HepG2 (cell line): ENCODE data around the gene RGP1. TPM values are rescaled to one million over a fixed set of nuclear protein-coding genes. Genes with fewer than 3 reads are reported as not detected.

Source experiments
- AGO1 ChIP-seq: fragments of 200-400 bp; formaldehyde crosslinking; IDR thresholded peaks from 2 replicates; pipeline ENCODE4 v1.6.1; 2017; ENCODE audit warnings: mild to moderate bottlenecking, low read depth, low read length, moderate library complexity; ENCODE audit not compliant: poor library complexity, severe bottlenecking
- ATRX ChIP-seq: sonication (generic); formaldehyde crosslinking; IDR thresholded peaks from 2 replicates; pipeline ENCODE4 v1.4.0; 2020; ENCODE audit warnings: missing genetic modification reagents, borderline replicate concordance
- GFI1 ChIP-seq: sonication (generic); formaldehyde crosslinking; IDR thresholded peaks from 2 replicates; pipeline ENCODE4 v1.5.0; 2020; ENCODE audit warnings: missing genetic modification reagents, mild to moderate bottlenecking, borderline replicate concordance
- KDM6A ChIP-seq: IDR thresholded peaks from 2 replicates; pipeline ENCODE4 v1.6.1; 2016; ENCODE audit warnings: low read depth
- NFYB ChIP-seq: sonication (generic); formaldehyde crosslinking; IDR thresholded peaks from 2 replicates; pipeline ENCODE4 v1.4.0; 2020; ENCODE audit warnings: missing genetic modification reagents
- RELA ChIP-seq: sonication (generic); formaldehyde crosslinking; IDR thresholded peaks from 2 replicates; pipeline ENCODE4 v1.4.0; 2020; ENCODE audit warnings: missing genetic modification reagents
- SRSF4 ChIP-seq: fragments of 200-400 bp; formaldehyde crosslinking; IDR thresholded peaks from one replicate; pipeline ENCODE4 v1.6.1; 2018; ENCODE audit warnings: mild to moderate bottlenecking, low read depth, low read length, moderate library complexity; ENCODE audit not compliant: poor library complexity, severe bottlenecking
- ZFP41 ChIP-seq: sonication (generic); formaldehyde crosslinking; IDR thresholded peaks from 2 replicates; pipeline ENCODE4 v1.4.0; 2020; ENCODE audit warnings: mild to moderate bottlenecking, missing genetic modification reagents, borderline replicate concordance
- ZNF101 ChIP-seq: sonication (generic); formaldehyde crosslinking; IDR thresholded peaks from 2 replicates; pipeline ENCODE4 v1.4.0; 2020; ENCODE audit warnings: mild to moderate bottlenecking, low read depth, missing genetic modification reagents, borderline replicate concordance
- ZNF256 ChIP-seq: sonication (generic); formaldehyde crosslinking; conservative IDR thresholded peaks from 2 replicates; pipeline ENCODE4 v1.4.0; 2020; ENCODE audit warnings: missing genetic modification reagents
- polyA plus RNA-seq, 8 experiments: library from polyadenylated mRNA; depleted of rRNA in 3 of 8; stranded (reverse) in 7 of 8; unstranded in 1 of 8; fragments of >200 nt; fragmentation: Illumina TruSeq in 4 of 8; extraction: Trizol in 4 of 8; gene quantifications; 2 replicates each; pipeline versions ENCODE4 v1.2.1 to v1.2.3, GENCODE V29; 2011 to 2016; ENCODE audit warnings: low read depth in 4 of 8, missing spikeins in 1 of 8, mixed read lengths in 1 of 8; ENCODE audit not compliant: insufficient read depth in 1 of 8
- total RNA-seq, 5 experiments: library from RNA; depleted of rRNA; stranded (reverse); fragments of >200 nt; fragmentation: Illumina TruSeq; extraction: Trizol; gene quantifications; 2 replicates each; pipeline ENCODE4 v1.2.3, GENCODE V29; 2016; ENCODE audit warnings: low read depth in 1 of 5
- TF ChIP-seq, protein P1 (sequence below): sonication (generic); formaldehyde crosslinking; IDR thresholded peaks from 2 replicates; pipeline ENCODE4 v1.4.0; 2020; ENCODE audit warnings: mild to moderate bottlenecking, missing genetic modification reagents
- TF ChIP-seq, protein P2 (sequence below): sonication (generic); formaldehyde crosslinking; IDR thresholded peaks from 2 replicates; pipeline ENCODE4 v1.9.0; 2022; ENCODE audit warnings: low read depth, missing genetic modification reagents
- TF ChIP-seq, protein P3 (sequence below): sonication (generic); formaldehyde crosslinking; IDR thresholded peaks from 2 replicates; pipeline ENCODE4 v1.5.0; 2020; ENCODE audit warnings: mild to moderate bottlenecking, missing genetic modification reagents, borderline replicate concordance
- TF ChIP-seq, protein P4 (sequence below): fragments of 450-650 bp; IDR thresholded peaks from 2 replicates; pipeline ENCODE4 v1.6.1; 2016
- TF ChIP-seq, protein P5 (sequence below): sonication (generic); formaldehyde crosslinking; IDR thresholded peaks from 2 replicates; pipeline ENCODE4 v1.8.1; 2023; ENCODE audit warnings: mild to moderate bottlenecking, missing genetic modification reagents
- TF ChIP-seq, protein P6 (sequence below): IDR thresholded peaks from 2 replicates; pipeline ENCODE4 v1.6.1; 2018; ENCODE audit warnings: missing genetic modification reagents, mild to moderate bottlenecking, missing compliant biosample characterization
- TF ChIP-seq, protein P7 (sequence below): sonication (generic); formaldehyde crosslinking; IDR thresholded peaks from 2 replicates; pipeline ENCODE4 v1.8.1; 2023; ENCODE audit warnings: missing genetic modification reagents, mild to moderate bottlenecking, borderline replicate concordance

Gene RGP1
- total and polyA plus RNA-seq, 2 of the 13 experiments (the other 11 are each of a cell fraction or from before 2014, with no cell fraction given) = 12.7 to 21.0 TPM

DNA sequence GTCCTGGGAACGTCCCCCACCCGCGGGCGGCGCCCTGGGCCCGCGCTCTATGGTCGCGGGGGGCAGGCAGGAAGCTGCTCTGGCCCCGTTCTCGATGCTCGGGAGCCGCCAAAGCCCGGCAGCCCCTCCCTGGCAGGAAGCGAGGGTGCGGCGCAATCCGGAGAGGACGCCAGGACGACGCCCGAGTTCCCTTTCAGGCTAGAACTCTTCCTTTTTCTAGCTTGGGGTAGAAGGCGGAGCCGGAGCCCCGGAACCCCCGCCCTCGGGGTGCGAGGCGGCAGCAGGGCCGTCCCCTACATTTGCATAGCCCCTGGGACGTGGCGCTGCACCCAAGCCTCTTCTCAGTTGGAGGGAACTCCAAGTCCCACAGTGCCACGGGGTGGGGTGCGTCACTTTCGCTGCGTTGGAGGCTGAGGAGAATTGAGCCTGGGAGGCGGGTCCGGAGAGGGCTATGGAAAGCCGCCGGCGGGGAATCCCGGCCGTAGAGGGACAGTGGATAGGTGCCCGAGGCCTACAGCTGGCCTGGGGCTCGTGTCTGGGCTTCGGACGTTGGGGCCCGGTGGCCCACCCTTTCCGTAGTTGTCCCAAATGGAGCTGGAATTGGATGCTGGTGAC lies 16.8 kb upstream of the RGP1 start, which contains the start of the genes CREB3 and TLN1 (continued):
- TF ChIP-seq SRSF4 (no peak), ATRX (CRISPR knock-in tag) (no peak), RELA (no peak), ZFP41 (CRISPR knock-in tag) (peak; percentile 61; the same call in 1 of the 2 replicates), ZNF256 (CRISPR knock-in tag) (0 out of 2 replicates have a peak, but pooled peaks have one; percentile 42), ZNF101 (CRISPR knock-in tag) (no peak), KDM6A (CRISPR knock-in tag) (no peak), GFI1 (CRISPR knock-in tag) (peak; percentile 62; the same call in 1 of the 2 replicates), NFYB (CRISPR knock-in tag) (no peak), AGO1 (peak; percentile 65)
- TF ChIP-seq, protein P1, sequence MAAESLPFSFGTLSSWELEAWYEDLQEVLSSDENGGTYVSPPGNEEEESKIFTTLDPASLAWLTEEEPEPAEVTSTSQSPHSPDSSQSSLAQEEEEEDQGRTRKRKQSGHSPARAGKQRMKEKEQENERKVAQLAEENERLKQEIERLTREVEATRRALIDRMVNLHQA (CRISPR knock-in tag) = no peak
- TF ChIP-seq, protein P2, sequence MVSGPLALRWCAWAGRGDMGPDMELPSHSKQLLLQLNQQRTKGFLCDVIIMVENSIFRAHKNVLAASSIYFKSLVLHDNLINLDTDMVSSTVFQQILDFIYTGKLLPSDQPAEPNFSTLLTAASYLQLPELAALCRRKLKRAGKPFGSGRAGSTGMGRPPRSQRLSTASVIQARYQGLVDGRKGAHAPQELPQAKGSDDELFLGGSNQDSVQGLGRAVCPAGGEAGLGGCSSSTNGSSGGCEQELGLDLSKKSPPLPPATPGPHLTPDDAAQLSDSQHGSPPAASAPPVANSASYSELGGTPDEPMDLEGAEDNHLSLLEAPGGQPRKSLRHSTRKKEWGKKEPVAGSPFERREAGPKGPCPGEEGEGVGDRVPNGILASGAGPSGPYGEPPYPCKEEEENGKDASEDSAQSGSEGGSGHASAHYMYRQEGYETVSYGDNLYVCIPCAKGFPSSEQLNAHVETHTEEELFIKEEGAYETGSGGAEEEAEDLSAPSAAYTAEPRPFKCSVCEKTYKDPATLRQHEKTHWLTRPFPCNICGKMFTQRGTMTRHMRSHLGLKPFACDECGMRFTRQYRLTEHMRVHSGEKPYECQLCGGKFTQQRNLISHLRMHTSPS = peak; percentile 37; the same call in 1 of the 2 replicates
- TF ChIP-seq, protein P3, sequence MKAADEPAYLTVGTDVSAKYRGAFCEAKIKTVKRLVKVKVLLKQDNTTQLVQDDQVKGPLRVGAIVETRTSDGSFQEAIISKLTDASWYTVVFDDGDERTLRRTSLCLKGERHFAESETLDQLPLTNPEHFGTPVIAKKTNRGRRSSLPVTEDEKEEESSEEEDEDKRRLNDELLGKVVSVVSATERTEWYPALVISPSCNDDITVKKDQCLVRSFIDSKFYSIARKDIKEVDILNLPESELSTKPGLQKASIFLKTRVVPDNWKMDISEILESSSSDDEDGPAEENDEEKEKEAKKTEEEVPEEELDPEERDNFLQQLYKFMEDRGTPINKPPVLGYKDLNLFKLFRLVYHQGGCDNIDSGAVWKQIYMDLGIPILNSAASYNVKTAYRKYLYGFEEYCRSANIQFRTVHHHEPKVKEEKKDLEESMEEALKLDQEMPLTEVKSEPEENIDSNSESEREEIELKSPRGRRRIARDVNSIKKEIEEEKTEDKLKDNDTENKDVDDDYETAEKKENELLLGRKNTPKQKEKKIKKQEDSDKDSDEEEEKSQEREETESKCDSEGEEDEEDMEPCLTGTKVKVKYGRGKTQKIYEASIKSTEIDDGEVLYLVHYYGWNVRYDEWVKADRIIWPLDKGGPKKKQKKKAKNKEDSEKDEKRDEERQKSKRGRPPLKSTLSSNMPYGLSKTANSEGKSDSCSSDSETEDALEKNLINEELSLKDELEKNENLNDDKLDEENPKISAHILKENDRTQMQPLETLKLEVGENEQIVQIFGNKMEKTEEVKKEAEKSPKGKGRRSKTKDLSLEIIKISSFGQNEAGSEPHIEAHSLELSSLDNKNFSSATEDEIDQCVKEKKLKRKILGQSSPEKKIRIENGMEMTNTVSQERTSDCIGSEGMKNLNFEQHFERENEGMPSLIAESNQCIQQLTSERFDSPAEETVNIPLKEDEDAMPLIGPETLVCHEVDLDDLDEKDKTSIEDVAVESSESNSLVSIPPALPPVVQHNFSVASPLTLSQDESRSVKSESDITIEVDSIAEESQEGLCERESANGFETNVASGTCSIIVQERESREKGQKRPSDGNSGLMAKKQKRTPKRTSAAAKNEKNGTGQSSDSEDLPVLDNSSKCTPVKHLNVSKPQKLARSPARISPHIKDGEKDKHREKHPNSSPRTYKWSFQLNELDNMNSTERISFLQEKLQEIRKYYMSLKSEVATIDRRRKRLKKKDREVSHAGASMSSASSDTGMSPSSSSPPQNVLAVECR = peak; percentile 91; the same call in 1 of the 2 replicates
- TF ChIP-seq, protein P4, sequence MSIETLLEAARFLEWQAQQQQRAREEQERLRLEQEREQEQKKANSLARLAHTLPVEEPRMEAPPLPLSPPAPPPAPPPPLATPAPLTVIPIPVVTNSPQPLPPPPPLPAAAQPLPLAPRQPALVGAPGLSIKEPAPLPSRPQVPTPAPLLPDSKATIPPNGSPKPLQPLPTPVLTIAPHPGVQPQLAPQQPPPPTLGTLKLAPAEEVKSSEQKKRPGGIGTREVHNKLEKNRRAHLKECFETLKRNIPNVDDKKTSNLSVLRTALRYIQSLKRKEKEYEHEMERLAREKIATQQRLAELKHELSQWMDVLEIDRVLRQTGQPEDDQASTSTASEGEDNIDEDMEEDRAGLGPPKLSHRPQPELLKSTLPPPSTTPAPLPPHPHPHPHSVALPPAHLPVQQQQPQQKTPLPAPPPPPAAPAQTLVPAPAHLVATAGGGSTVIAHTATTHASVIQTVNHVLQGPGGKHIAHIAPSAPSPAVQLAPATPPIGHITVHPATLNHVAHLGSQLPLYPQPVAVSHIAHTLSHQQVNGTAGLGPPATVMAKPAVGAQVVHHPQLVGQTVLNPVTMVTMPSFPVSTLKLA = peak; percentile 4; the same call in 1 of the 2 replicates
- TF ChIP-seq, protein P5, sequence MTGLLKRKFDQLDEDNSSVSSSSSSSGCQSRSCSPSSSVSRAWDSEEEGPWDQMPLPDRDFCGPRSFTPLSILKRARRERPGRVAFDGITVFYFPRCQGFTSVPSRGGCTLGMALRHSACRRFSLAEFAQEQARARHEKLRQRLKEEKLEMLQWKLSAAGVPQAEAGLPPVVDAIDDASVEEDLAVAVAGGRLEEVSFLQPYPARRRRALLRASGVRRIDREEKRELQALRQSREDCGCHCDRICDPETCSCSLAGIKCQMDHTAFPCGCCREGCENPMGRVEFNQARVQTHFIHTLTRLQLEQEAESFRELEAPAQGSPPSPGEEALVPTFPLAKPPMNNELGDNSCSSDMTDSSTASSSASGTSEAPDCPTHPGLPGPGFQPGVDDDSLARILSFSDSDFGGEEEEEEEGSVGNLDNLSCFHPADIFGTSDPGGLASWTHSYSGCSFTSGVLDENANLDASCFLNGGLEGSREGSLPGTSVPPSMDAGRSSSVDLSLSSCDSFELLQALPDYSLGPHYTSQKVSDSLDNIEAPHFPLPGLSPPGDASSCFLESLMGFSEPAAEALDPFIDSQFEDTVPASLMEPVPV (CRISPR knock-in tag) = peak; percentile 56; the same call in 1 of the 2 replicates
- TF ChIP-seq, protein P6, sequence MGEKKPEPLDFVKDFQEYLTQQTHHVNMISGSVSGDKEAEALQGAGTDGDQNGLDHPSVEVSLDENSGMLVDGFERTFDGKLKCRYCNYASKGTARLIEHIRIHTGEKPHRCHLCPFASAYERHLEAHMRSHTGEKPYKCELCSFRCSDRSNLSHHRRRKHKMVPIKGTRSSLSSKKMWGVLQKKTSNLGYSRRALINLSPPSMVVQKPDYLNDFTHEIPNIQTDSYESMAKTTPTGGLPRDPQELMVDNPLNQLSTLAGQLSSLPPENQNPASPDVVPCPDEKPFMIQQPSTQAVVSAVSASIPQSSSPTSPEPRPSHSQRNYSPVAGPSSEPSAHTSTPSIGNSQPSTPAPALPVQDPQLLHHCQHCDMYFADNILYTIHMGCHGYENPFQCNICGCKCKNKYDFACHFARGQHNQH (CRISPR knock-in tag) = peak; percentile 86; the same call in 1 of the 2 replicates
- TF ChIP-seq, protein P7, sequence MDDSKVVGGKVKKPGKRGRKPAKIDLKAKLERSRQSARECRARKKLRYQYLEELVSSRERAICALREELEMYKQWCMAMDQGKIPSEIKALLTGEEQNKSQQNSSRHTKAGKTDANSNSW = 0 out of 2 replicates have a peak, but pooled peaks have one; percentile 31
